ENCODE data around the gene SRBD1.

DNA sequence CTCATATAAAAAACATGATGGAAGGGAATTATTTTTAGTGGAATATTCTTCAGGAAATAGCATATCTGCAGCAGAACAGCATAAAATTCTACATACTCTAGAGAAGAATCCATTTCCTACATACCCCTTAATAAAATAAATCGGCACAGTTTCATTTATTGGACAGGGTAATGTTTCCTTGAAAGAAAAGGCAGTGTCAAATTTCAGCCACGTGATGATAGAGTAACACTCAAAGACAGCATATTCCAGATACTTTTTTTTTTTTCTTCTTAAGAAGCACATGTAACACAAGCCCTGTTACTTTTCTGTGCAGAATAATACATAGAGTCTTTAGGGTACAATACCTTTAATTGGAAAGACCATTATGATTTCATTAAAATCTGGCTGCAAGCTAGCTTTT, 204.4 kb downstream of the SRBD1 start:
- TF ChIP-seq CTCF (IDR thresholded peaks at IDR 0.05; ENCODE audit: low read depth, low read length) (no peak), EZH2phosphoT487 (IDR thresholded peaks at IDR 0.05; ENCODE audit: low read depth) (no peak)

All from OCI-LY3 (cell line).